ENCODE measurements around the gene FAM222B. TPM values are rescaled to one million over a fixed set of nuclear protein-coding genes. Genes with fewer than 3 reads are reported as not detected.

The FAM222B gene
- total RNA-seq, 1 donor from 2014 or later = 7.1 TPM

- Histone ChIP-seq H3K27ac (no peak overlapping the region), H3F3A (ENCODE audit: low read depth) (peaks cover 30% of the 10 kb centered on the region), H3K4me3 (no peak overlapping the region), H3K9me3 (ENCODE audit: low read depth) (no peaks in the 10 kb centered on the region), H3K4me2 (no peak overlapping the region), H3K4me1 (peaks cover 16% of the 10 kb centered on the region), H3K27me3 (no peaks in the 10 kb centered on the region), H2AFZ (replicated peaks) (no peak overlapping the region), H4K20me1 (ENCODE audit: low read depth) (no peaks in the 10 kb centered on the region), H3K9ac (no peak overlapping the region), H3K36me3 (peaks cover 4% of the 10 kb centered on the region), H3K79me2 (ENCODE audit: low read depth) (peaks cover 92% of the 10 kb centered on the region)
- peaks cover 2% of the 10 kb centered on the region for H3K36me3 Mint-ChIP-seq
- DNase-seq (ENCODE audit: low spot score) = no peak
- no peaks in the 10 kb centered on the region for H3K9me3 Mint-ChIP-seq
- H3K4me1 Mint-ChIP-seq = peaks cover 8% of the 10 kb centered on the region
- no peak overlapping the region for H3K4me3 Mint-ChIP-seq
- TF ChIP-seq EZH2 (IDR thresholded peaks at IDR 0.05) (no peak), EZH2phosphoT487 (IDR thresholded peaks at IDR 0.05) (no peak)
- TF ChIP-seq, protein P1, sequence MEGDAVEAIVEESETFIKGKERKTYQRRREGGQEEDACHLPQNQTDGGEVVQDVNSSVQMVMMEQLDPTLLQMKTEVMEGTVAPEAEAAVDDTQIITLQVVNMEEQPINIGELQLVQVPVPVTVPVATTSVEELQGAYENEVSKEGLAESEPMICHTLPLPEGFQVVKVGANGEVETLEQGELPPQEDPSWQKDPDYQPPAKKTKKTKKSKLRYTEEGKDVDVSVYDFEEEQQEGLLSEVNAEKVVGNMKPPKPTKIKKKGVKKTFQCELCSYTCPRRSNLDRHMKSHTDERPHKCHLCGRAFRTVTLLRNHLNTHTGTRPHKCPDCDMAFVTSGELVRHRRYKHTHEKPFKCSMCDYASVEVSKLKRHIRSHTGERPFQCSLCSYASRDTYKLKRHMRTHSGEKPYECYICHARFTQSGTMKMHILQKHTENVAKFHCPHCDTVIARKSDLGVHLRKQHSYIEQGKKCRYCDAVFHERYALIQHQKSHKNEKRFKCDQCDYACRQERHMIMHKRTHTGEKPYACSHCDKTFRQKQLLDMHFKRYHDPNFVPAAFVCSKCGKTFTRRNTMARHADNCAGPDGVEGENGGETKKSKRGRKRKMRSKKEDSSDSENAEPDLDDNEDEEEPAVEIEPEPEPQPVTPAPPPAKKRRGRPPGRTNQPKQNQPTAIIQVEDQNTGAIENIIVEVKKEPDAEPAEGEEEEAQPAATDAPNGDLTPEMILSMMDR (IDR thresholded peaks at IDR 0.05) = no peak
- H3K27ac Mint-ChIP-seq = no peak overlapping the region
- no peaks in the 10 kb centered on the region for H3K27me3 Mint-ChIP-seq (ENCODE audit: insufficient read depth, low read depth)
Observed at GRCh38 chr17:28816540-28816939, 26.1 kb downstream of the FAM222B start.

GRCh38 chr17:28812748-28813377, 29.7 kb downstream of the FAM222B start:
- H3K9me3 Mint-ChIP-seq = no peaks in the 10 kb centered on the region
- peaks cover 93% of the 10 kb centered on the region for H3K79me2 ChIP-seq (ENCODE audit: low read depth)

GRCh38 chr17:28812091-28812747, 30.4 kb downstream of the FAM222B start:
- peak; percentile 99 for DNase-seq (ENCODE audit: low spot score)
- peak overlapping the region; percentile 93 for H3K4me3 Mint-ChIP-seq
- H3K27ac ChIP-seq = peak overlapping the region; percentile 84
- peak overlapping the region; percentile 36 for H3K9ac ChIP-seq
- no peaks in the 10 kb centered on the region for H3K27me3 Mint-ChIP-seq (ENCODE audit: insufficient read depth, low read depth)
- peak overlapping the region; percentile 70 for H3K27ac Mint-ChIP-seq
- peaks cover 41% of the 10 kb centered on the region for H3K4me1 ChIP-seq
- H3K4me1 Mint-ChIP-seq = peaks cover 36% of the 10 kb centered on the region
- no peaks in the 10 kb centered on the region for H3K27me3 ChIP-seq
- TF ChIP-seq EZH2phosphoT487 (IDR thresholded peaks at IDR 0.05) = no peak
- TF ChIP-seq, protein P1 (IDR thresholded peaks at IDR 0.05) = no peak
- TF ChIP-seq EZH2 (IDR thresholded peaks at IDR 0.05) = no peak
- H3K4me2 ChIP-seq = peak overlapping the region; percentile 95
- H3K9me3 ChIP-seq (ENCODE audit: low read depth) = no peaks in the 10 kb centered on the region
- H4K20me1 ChIP-seq (ENCODE audit: low read depth) = peaks cover 27% of the 10 kb centered on the region
- no peaks in the 10 kb centered on the region for H3K36me3 ChIP-seq
- peak overlapping the region; percentile 97 for H3K4me3 ChIP-seq
- no peaks in the 10 kb centered on the region for H3K9me3 Mint-ChIP-seq
- no peaks in the 10 kb centered on the region for H3K36me3 Mint-ChIP-seq
- peaks cover 93% of the 10 kb centered on the region for H3K79me2 ChIP-seq (ENCODE audit: low read depth)
- peak overlapping the region; percentile 77 for H2AFZ ChIP-seq (replicated peaks)
- peaks cover 66% of the 10 kb centered on the region for H3F3A ChIP-seq (ENCODE audit: low read depth)

More at GRCh38 chr17:28812748-28813377, 29.7 kb downstream of the FAM222B start:
- no peak overlapping the region for H3K9ac ChIP-seq
- Mint-ChIP-seq H3K4me1 (peaks cover 29% of the 10 kb centered on the region), H3K27ac (peak overlapping the region; percentile 81), H3K27me3 (ENCODE audit: insufficient read depth, low read depth) (no peaks in the 10 kb centered on the region), H3K36me3 (no peaks in the 10 kb centered on the region), H3K4me3 (peak overlapping the region; percentile 93)
- no peaks in the 10 kb centered on the region for H3K36me3 ChIP-seq
- no peak for DNase-seq (ENCODE audit: low spot score)
- H3K4me2 ChIP-seq = peak overlapping the region; percentile 70
- H3K27ac ChIP-seq = peak overlapping the region; percentile 84
- peaks cover 59% of the 10 kb centered on the region for H3F3A ChIP-seq (ENCODE audit: low read depth)
- H2AFZ ChIP-seq (replicated peaks) = no peak overlapping the region
- no peaks in the 10 kb centered on the region for H3K9me3 ChIP-seq (ENCODE audit: low read depth)
- peaks cover 35% of the 10 kb centered on the region for H3K4me1 ChIP-seq
- H4K20me1 ChIP-seq (ENCODE audit: low read depth) = peaks cover 20% of the 10 kb centered on the region
- no peaks in the 10 kb centered on the region for H3K27me3 ChIP-seq
- peak overlapping the region; percentile 97 for H3K4me3 ChIP-seq
- TF ChIP-seq EZH2 (IDR thresholded peaks at IDR 0.05) = no peak
- TF ChIP-seq, protein P1 (IDR thresholded peaks at IDR 0.05) = no peak
- no peak for TF ChIP-seq EZH2phosphoT487 (IDR thresholded peaks at IDR 0.05)
